ENCODE measurements around the gene GRM2.

The GRM2 gene

DNA sequence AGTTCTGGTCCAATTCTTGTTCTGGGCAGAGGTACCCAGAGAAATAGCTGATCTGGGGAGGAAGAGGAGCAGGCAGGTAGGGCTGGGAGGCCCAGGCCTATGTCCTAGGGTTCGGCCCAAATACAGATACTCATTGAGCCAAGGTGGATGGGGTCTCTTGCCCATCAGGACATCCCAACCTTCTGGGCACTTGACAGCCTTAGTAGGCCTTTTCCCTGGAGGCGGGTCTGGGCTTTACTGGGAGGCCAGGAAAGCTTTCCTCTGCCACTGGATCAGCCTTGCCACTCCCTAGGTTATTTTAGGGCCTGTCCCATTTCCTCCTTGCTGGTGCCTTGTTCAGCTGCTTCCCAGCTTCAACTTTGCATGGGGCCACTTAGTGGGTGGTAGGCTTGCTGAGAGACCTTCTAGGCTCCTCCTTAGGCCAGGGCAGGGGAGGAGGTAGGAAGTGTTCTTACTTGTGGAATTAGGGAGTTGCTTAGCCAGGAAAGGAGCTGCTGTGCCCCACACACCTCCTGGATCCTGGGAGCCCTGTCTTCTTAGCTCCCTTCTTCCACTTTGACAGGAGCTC lies 26.1 kb upstream of the GRM2 start:
- DNase-seq = no peak

GRCh38 chr3:51681453-51681852 lies 25.4 kb upstream of the GRM2 start:
- DNase-seq = peak; percentile 81

- peak; percentile 91 for DNase-seq
Observed at GRCh38 chr3:51682079-51682478, 24.8 kb upstream of the GRM2 start.

- DNase-seq = no peak
Observed at GRCh38 chr3:51682526-51682925, 24.3 kb upstream of the GRM2 start.

GRCh38 chr3:51683566-51683965 lies 23.3 kb upstream of the GRM2 start:
- no peak for DNase-seq

DNA sequence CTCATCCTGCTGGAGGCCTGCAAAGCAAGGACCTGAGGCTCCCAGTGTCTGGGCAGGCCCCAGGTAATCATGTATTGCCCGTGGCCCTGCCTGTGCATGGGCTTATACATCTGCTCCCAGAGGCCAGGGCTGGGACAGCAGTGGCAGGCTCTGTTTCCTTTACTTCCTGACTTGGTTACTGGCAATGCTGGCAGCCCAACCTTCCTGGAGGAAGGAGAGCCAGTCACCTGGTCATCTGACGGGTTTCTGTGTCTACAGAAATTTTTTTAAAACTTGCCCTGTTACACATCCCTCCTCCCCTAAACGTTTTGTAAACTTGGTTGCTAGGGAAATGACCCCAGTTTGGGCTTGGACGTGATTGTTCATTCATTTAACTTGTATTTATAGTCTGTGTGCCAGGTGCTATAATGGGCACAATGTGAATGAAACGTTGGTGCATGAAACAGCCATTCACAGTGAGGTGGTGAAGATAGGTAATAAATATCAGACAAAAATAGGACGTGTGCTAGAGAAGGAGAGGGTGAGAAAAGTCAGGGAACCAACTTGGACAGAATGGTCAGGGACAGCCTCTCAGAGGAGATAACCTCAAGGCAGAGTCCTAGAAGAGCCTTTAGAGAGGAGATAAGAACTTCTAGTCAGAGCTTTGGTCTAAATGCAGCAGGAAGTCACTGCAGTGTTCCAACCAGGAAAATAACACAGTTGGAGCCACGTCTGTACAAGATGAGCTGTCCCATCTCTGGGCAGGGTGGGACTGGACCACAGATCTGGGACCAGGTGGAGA lies 21.7 kb upstream of the GRM2 start:
- DNase-seq = peak; percentile 20

GRCh38 chr3:51686056-51686455 lies 20.8 kb upstream of the GRM2 start:
- DNase-seq = no peak

- DNase-seq = peak; percentile 95
Observed at GRCh38 chr3:51686512-51687215, 20.2 kb upstream of the GRM2 start.

- no peak for DNase-seq
Observed at GRCh38 chr3:51687431-51688205, 19.2 kb upstream of the GRM2 start.

DNA sequence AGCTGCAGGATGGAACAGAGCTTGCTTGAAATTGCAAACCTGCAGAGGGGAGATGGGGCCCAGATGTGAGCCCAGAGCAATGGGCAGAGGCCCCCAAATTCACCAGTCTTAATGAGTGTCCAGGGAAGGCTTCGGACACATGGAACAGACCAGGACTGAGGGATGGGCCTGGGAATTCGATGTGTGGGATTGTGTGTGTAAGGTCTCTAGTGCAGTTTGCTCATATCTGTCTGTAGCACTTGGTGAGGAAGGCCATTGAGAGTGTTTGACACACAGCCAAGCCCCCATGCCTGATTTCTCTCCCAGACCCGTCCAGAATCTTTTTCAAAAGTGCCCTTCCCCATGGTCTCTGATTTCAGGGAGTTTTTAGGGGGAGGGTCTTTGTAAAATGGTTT lies 18.7 kb upstream of the GRM2 start:
- no peak for DNase-seq

- DNase-seq = no peak
Observed at GRCh38 chr3:51691021-51691420, 15.8 kb upstream of the GRM2 start.

GRCh38 chr3:51691949-51692348 lies 14.9 kb upstream of the GRM2 start:
- DNase-seq = no peak

GRCh38 chr3:51692980-51693395 lies 13.9 kb upstream of the GRM2 start:
- DNase-seq = no peak

DNA sequence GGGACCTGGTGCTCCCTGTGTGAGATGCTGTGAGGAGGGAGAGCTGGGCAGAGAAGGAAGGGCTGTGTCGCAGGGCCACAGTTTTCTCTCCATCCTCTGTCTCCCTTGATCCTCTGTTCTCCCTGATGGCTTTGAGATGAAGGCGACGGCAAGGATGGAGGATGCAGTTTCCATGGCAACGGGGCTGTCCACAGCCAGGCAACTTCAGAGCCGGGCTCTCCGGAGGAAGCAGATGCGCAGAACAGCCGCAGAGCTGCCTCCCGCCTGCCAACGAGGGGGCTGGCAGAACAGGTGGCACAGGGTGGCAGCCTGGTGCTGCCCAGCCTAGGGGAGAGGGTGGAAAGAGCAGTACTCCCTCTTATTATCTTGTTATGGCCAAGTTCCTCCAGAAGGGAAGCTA lies 9.9 kb upstream of the GRM2 start:
- DNase-seq = no peak

DNA sequence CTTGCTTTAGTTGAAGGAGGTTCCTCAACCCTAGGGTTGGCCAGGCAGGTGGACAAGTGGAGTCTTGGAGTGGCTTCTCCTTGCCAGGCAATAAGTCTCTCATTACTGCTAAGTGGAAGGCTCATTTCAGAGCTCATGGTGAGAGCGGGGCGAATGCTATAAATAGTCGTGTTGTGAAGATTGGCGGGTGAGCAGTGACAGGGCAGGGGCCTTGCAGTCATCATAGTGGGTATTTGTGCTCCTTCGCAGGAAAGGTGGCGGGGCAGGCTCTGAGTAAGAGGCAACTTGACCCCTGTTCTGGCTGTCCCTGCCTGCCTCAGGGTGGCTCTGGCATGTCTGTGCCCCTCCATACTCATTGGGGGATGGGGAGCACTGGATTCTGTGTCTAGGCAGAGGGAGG lies 8.7 kb upstream of the GRM2 start:
- no peak for DNase-seq

GRCh38 chr3:51700403-51700802 lies 6.5 kb upstream of the GRM2 start:
- no peak for DNase-seq

GRCh38 chr3:51702156-51702555 lies 4.7 kb upstream of the GRM2 start:
- DNase-seq = no peak

DNA sequence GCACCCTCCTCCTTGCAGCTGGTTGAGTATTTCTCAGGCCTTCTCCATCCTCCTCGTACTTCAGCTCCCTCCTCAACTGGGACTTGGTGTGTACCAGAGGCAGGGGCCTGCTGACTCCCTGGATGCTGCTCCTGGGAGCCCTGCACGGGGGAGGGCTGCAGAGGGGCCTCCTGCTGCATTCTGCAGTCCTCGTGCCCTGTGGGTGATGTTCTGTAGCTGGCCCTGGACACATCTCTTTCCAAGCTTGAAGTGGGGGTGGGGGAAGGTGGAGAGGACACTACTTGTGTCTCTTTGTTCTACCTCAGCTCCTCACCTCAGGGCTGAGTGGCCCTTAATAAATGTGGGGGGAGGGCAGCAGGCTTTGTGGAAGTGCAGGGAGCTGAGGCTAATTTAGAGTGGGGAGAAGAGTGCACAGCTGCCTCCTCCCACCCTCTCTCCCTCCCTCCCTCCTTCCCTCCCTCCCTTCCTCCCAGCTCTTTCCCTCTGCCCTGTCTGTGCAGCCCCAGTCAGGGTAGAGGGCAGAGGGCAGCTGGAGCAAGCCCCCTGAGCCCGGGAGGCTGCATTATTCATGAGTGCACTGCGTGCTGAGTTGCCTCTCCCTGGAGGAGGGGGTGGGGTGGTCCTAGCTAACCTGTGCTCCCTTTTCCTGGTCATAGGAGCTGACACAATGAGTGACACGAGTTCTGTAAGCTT lies 3.7 kb upstream of the GRM2 start:
- DNase-seq = no peak

DNA sequence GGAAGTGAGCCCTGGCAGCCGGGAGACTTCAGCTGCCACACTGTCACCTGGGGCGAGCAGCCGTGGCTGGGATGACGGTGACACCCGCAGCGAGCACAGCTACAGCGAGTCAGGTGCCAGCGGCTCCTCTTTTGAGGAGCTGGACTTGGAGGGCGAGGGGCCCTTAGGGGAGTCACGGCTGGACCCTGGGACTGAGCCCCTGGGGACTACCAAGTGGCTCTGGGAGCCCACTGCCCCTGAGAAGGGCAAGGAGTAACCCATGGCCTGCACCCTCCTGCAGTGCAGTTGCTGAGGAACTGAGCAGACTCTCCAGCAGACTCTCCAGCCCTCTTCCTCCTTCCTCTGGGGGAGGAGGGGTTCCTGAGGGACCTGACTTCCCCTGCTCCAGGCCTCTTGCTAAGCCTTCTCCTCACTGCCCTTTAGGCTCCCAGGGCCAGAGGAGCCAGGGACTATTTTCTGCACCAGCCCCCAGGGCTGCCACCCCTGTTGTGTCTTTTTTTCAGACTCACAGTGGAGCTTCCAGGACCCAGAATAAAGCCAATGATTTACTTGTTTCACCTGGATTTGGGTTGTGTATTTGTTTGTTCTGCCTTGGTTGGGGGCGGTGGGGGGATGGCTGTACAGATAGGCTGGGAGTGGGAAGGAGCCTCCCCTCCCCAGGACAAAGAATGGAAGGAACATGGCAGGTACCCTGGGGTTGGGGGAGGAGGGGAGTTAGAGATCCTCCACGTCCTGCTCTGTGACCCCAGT lies 2.9 kb upstream of the GRM2 start:
- DNase-seq = no peak

DNA sequence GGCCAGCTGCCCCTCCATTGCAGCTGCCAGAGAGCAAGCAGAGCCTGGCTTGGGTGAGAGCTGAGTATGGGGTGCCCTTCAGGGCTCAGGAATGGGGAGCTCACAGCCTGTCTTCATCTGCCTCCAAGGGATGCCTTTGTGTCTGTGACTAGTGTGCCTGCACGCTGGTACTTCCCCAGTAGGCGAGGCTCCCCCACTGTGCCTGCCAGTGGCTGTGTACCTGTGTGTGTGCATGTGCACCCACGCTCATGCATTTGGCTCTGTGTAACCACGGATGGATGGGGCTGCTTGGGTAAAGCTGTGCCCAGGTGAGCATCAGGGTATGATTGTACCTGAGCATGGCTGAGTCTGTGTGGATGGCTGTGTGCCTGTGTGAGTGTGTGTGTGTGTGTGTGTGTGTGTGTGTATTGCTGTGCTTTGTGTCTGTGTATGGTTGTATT lies 2.3 kb upstream of the GRM2 start:
- no peak for DNase-seq

GRCh38 chr3:51705276-51706020 lies 1.4 kb upstream of the GRM2 start:
- DNase-seq = no peak

Data from activated CD4-positive, alpha-beta T cell treated with anti-CD3 and anti-CD28 coated beads, Interleukin-10, Interleukin-2, amounts not matched to agents 100 ng/mL and 50 ng/mL, durations not matched to agents 16 hours and 8 hours (primary cell).